Measurements from ENCODE around the gene SH3BP2.

Gene SH3BP2

GRCh38 chr4:2858451-2859217 lies 65.7 kb downstream of the SH3BP2 start:
- in situ Hi-C loops (cut with MboI; ENCODE audit: low pct_unique_long_range_greater_than_20kb, low sequenced_read_pairs, unreplicated experiment): no loop called here
- DNase-seq (ENCODE audit: low spot score): no peak
- no peak for TF ChIP-seq CTCF (IDR thresholded peaks at IDR 0.05; ENCODE audit: extremely low read depth, insufficient read depth, missing control alignments)

GRCh38 chr4:2859514-2859913 lies 66.6 kb downstream of the SH3BP2 start:
- in situ Hi-C loops (cut with MboI; ENCODE audit: low pct_unique_long_range_greater_than_20kb, low sequenced_read_pairs, unreplicated experiment): no loop called here
- DNase-seq (ENCODE audit: low spot score): peak; percentile 32
- no peak for TF ChIP-seq CTCF (IDR thresholded peaks at IDR 0.05; ENCODE audit: extremely low read depth, insufficient read depth, missing control alignments)

GRCh38 chr4:2860391-2861348 lies 67.8 kb downstream of the SH3BP2 start:
- in situ Hi-C loops (cut with MboI; ENCODE audit: low pct_unique_long_range_greater_than_20kb, low sequenced_read_pairs, unreplicated experiment): no loop called here
- DNase-seq (ENCODE audit: low spot score): no peak
- no peak for TF ChIP-seq CTCF (IDR thresholded peaks at IDR 0.05; ENCODE audit: extremely low read depth, insufficient read depth, missing control alignments)

- no peak for TF ChIP-seq CTCF (IDR thresholded peaks at IDR 0.05; ENCODE audit: extremely low read depth, insufficient read depth, missing control alignments)
- in situ Hi-C loops (cut with MboI; ENCODE audit: low pct_unique_long_range_greater_than_20kb, low sequenced_read_pairs, unreplicated experiment): no loop called here
- DNase-seq (ENCODE audit: low spot score): no peak
Measured at GRCh38 chr4:2861631-2862436, 68.9 kb downstream of the SH3BP2 start.

- in situ Hi-C loops (cut with MboI; ENCODE audit: low pct_unique_long_range_greater_than_20kb, low sequenced_read_pairs, unreplicated experiment): no loop called here
- no peak for DNase-seq (ENCODE audit: low spot score)
- TF ChIP-seq CTCF (IDR thresholded peaks at IDR 0.05; ENCODE audit: extremely low read depth, insufficient read depth, missing control alignments): no peak
Measured at GRCh38 chr4:2862528-2862927, 69.6 kb downstream of the SH3BP2 start.

- in situ Hi-C loops (cut with MboI; ENCODE audit: low pct_unique_long_range_greater_than_20kb, low sequenced_read_pairs, unreplicated experiment): no loop called here
- no peak for TF ChIP-seq CTCF (IDR thresholded peaks at IDR 0.05; ENCODE audit: extremely low read depth, insufficient read depth, missing control alignments)
- no peak for DNase-seq (ENCODE audit: low spot score)
Measured at GRCh38 chr4:2863649-2864048, 70.8 kb downstream of the SH3BP2 start.

Measured in GM13977 (cell line).